HepG2 (cell line): Measurements from ENCODE around the gene NKD1. TPM values are rescaled to one million over a fixed set of nuclear protein-coding genes. Genes with fewer than 3 reads are reported as not detected.
A peak's percentile ranks its signal among the peaks of the same experiment; 100 is the strongest.

ENCODE experiments used
- ELF3 ChIP-seq: IDR thresholded peaks from 2 replicates; pipeline ENCODE4 v1.6.1; 2016; ENCODE audit warnings: missing genetic modification reagents, missing compliant biosample characterization
- EP300 ChIP-seq, 3 experiments: sonication (generic) in 1 of 3; formaldehyde crosslinking in 1 of 3; IDR thresholded peaks; 2 replicates each; pipeline versions ENCODE4 v1.5.1 to v1.6.1; 2011 to 2020; ENCODE audit warnings: low read depth in 2 of 3, low read length in 2 of 3, borderline replicate concordance in 1 of 3, improper control_type of control experiment in 1 of 3, mild to moderate bottlenecking in 1 of 3, missing genetic modification reagents in 1 of 3, moderate library complexity in 1 of 3
- FIP1L1 ChIP-seq: fragments of 200-400 bp; formaldehyde crosslinking; IDR thresholded peaks from 2 replicates; pipeline ENCODE4 v1.6.1; 2018; ENCODE audit warnings: low read depth, mild to moderate bottlenecking, low read length, moderate library complexity, borderline replicate concordance; ENCODE audit not compliant: insufficient read depth
- GPN1 ChIP-seq: sonication (generic); formaldehyde crosslinking; IDR thresholded peaks from 2 replicates; pipeline ENCODE4 v1.5.1; 2020; ENCODE audit warnings: missing genetic modification reagents, borderline replicate concordance
- HOXA3 ChIP-seq: sonication (generic); formaldehyde crosslinking; IDR thresholded peaks from 2 replicates; pipeline ENCODE4 v1.5.0; 2020; ENCODE audit warnings: missing genetic modification reagents
- NFATC3 ChIP-seq: sonication (generic); formaldehyde crosslinking; IDR thresholded peaks from 2 replicates; pipeline ENCODE4 v1.5.1; 2020; ENCODE audit warnings: mild to moderate bottlenecking, missing genetic modification reagents
- NONO ChIP-seq, 2 experiments: fragments of 450-650 bp in 1 of 2; sonication (generic) in 1 of 2; formaldehyde crosslinking in 1 of 2; IDR thresholded peaks in 1 of 2; conservative IDR thresholded peaks in 1 of 2; 2 replicates each; pipeline versions ENCODE4 v1.6.1 to v1.8.0; 2017 to 2022; ENCODE audit warnings: mild to moderate bottlenecking in 1 of 2, missing genetic modification reagents in 1 of 2, moderate library complexity in 1 of 2
- PAX8 ChIP-seq: sonication (generic); formaldehyde crosslinking; IDR thresholded peaks from 2 replicates; pipeline ENCODE4 v1.8.0; 2022; ENCODE audit warnings: mild to moderate bottlenecking, missing genetic modification reagents, borderline replicate concordance
- PLRG1 ChIP-seq: fragments of 450-650 bp; conservative IDR thresholded peaks from 2 replicates; pipeline ENCODE4 v1.6.1; 2016
- PRPF4 ChIP-seq: fragments of 200-400 bp; formaldehyde crosslinking; IDR thresholded peaks from 2 replicates; pipeline ENCODE4 v1.6.1; 2016; ENCODE audit warnings: low read length, low read depth; ENCODE audit not compliant: poor library complexity, severe bottlenecking
- PTBP1 ChIP-seq: fragments of 200-400 bp; formaldehyde crosslinking; IDR thresholded peaks from 2 replicates; pipeline ENCODE4 v1.6.1; 2018; ENCODE audit warnings: low read length, low read depth; ENCODE audit not compliant: poor library complexity, severe bottlenecking
- RNF219 ChIP-seq: sonication (generic); formaldehyde crosslinking; IDR thresholded peaks from 2 replicates; pipeline ENCODE4 v1.5.0; 2020; ENCODE audit warnings: mild to moderate bottlenecking, missing genetic modification reagents
- SALL1 ChIP-seq: sonication (generic); formaldehyde crosslinking; IDR thresholded peaks from 2 replicates; pipeline ENCODE4 v1.8.0; 2022; ENCODE audit warnings: mild to moderate bottlenecking, missing genetic modification reagents
- SNAPC2 ChIP-seq: sonication (generic); formaldehyde crosslinking; IDR thresholded peaks from 2 replicates; pipeline ENCODE4 v1.8.1; 2022; ENCODE audit warnings: mild to moderate bottlenecking, missing genetic modification reagents
- THRA ChIP-seq: sonication (generic); formaldehyde crosslinking; IDR thresholded peaks from 2 replicates; pipeline ENCODE4 v1.4.0; 2020; ENCODE audit warnings: missing genetic modification reagents, borderline replicate concordance
- XRCC5 ChIP-seq: fragments of 200-400 bp; formaldehyde crosslinking; optimal IDR thresholded peaks from 2 replicates; pipeline ENCODE3; 2017; ENCODE audit warnings: mild to moderate bottlenecking, low read length
- ZKSCAN5 ChIP-seq: sonication (generic); formaldehyde crosslinking; IDR thresholded peaks from 2 replicates; pipeline ENCODE4 v1.5.1; 2020; ENCODE audit warnings: mild to moderate bottlenecking, missing genetic modification reagents
- ZNF329 ChIP-seq: sonication (generic); formaldehyde crosslinking; IDR thresholded peaks from 2 replicates; pipeline ENCODE4 v1.9.0; 2021; ENCODE audit warnings: low read depth, mild to moderate bottlenecking, missing genetic modification reagents
- ZNF382 ChIP-seq: sonication (generic); formaldehyde crosslinking; IDR thresholded peaks from 2 replicates; pipeline ENCODE4 v1.5.0; 2020; ENCODE audit warnings: missing genetic modification reagents, mild to moderate bottlenecking, borderline replicate concordance
- ZNF75D ChIP-seq: sonication (generic); formaldehyde crosslinking; IDR thresholded peaks from 2 replicates; pipeline ENCODE4 v1.8.1; 2023; ENCODE audit warnings: missing genetic modification reagents, mild to moderate bottlenecking, borderline replicate concordance
- ZNF839 ChIP-seq: sonication (generic); formaldehyde crosslinking; IDR thresholded peaks from 2 replicates; pipeline ENCODE4 v1.4.0; 2020; ENCODE audit warnings: missing genetic modification reagents, mild to moderate bottlenecking, borderline replicate concordance
- polyA plus RNA-seq, 8 experiments: library from polyadenylated mRNA; depleted of rRNA in 3 of 8; stranded (reverse) in 7 of 8; unstranded in 1 of 8; fragments of >200 nt; fragmentation: Illumina TruSeq in 4 of 8; extraction: Trizol in 4 of 8; gene quantifications; 2 replicates each; pipeline versions ENCODE4 v1.2.1 to v1.2.3, GENCODE V29; 2011 to 2016; ENCODE audit warnings: low read depth in 4 of 8, missing spikeins in 1 of 8, mixed read lengths in 1 of 8; ENCODE audit not compliant: insufficient read depth in 1 of 8
- total RNA-seq, 5 experiments: library from RNA; depleted of rRNA; stranded (reverse); fragments of >200 nt; fragmentation: Illumina TruSeq; extraction: Trizol; gene quantifications; 2 replicates each; pipeline ENCODE4 v1.2.3, GENCODE V29; 2016; ENCODE audit warnings: low read depth in 1 of 5
- TF ChIP-seq, protein P1 (sequence below): sonication (generic); formaldehyde crosslinking; conservative IDR thresholded peaks from 2 replicates; pipeline ENCODE4 v1.4.0; 2020; ENCODE audit warnings: missing genetic modification reagents

NKD1 gene
- total and polyA plus RNA-seq, 2 of the 13 experiments (the other 11 are each of a cell fraction or from before 2014, with no cell fraction given) = 70.4 to 121 TPM

- TF ChIP-seq EP300 (IDR thresholded peaks at IDR 0.05; ENCODE audit: low read depth in 2 of 2, low read length in 2 of 2) (peak in 1 of 2 experiments; percentile 35; a peak in 1 of 4 replicates), EP300 (CRISPR knock-in tag; IDR thresholded peaks at IDR 0.05; ENCODE audit: borderline replicate concordance) (peak; percentile 50), SALL1 (CRISPR knock-in tag) (peak; percentile 33; the same call in 1 of the 2 replicates), SNAPC2 (CRISPR knock-in tag) (no peak), PRPF4 (peak; percentile 51), ZNF839 (CRISPR knock-in tag) (no peak), PTBP1 (no peak), ZKSCAN5 (CRISPR knock-in tag) (no peak), GPN1 (CRISPR knock-in tag) (no peak), NFATC3 (no peak), RNF219 (CRISPR knock-in tag) (no peak), XRCC5 (no peak), FIP1L1 (no peak), THRA (CRISPR knock-in tag) (peak; percentile 51; the same call in 1 of the 2 replicates), HOXA3 (CRISPR knock-in tag) (no peak), PLRG1 (no peak), ZNF75D (no peak), ZNF382 (CRISPR knock-in tag) (no peak), NONO (IDR thresholded peaks at IDR 0.05) (no peak), NONO (CRISPR knock-in tag; conservative IDR thresholded peaks at IDR 0.05) (peak; percentile 53; the same call in 1 of the 2 replicates), PAX8 (CRISPR knock-in tag) (no peak), ZNF329 (CRISPR knock-in tag) (no peak), ELF3 (CRISPR knock-in tag) (peak; percentile 28; the same call in 1 of the 2 replicates)
- TF ChIP-seq, protein P1, sequence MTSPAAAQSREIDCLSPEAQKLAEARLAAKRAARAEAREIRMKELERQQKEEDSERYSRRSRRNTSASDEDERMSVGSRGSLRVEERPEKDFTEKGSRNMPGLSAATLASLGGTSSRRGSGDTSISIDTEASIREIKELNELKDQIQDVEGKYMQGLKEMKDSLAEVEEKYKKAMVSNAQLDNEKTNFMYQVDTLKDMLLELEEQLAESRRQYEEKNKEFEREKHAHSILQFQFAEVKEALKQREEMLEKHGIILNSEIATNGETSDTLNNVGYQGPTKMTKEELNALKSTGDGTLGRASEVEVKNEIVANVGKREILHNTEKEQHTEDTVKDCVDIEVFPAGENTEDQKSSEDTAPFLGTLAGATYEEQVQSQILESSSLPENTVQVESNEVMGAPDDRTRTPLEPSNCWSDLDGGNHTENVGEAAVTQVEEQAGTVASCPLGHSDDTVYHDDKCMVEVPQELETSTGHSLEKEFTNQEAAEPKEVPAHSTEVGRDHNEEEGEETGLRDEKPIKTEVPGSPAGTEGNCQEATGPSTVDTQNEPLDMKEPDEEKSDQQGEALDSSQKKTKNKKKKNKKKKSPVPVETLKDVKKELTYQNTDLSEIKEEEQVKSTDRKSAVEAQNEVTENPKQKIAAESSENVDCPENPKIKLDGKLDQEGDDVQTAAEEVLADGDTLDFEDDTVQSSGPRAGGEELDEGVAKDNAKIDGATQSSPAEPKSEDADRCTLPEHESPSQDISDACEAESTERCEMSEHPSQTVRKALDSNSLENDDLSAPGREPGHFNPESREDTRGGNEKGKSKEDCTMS (CRISPR knock-in tag) = no peak
Measured at GRCh38 chr16:50616883-50617645, 68.9 kb downstream of the NKD1 start (continued).
